KMS-11 (cell line): ENCODE results near the gene ISCA2.

Source experiments
- H2AFZ ChIP-seq: fragments of 200-600 bp; sonication (generic); 2 replicates; pipeline ENCODE4 v1.6.1; 2016; ENCODE audit warnings: antibody characterized with exemption, mixed run types, low read depth
- H3K27ac ChIP-seq: fragments of 200-600 bp; sonication (generic); 2 replicates; pipeline ENCODE4 v1.6.1; 2016; ENCODE audit warnings: mild to moderate bottlenecking, mixed run types
- H3K27me3 ChIP-seq: fragments of 200-600 bp; sonication (generic); 2 replicates; pipeline ENCODE4 v1.6.1; 2017; ENCODE audit warnings: mild to moderate bottlenecking, low read depth, mixed run types, moderate library complexity; ENCODE audit not compliant: insufficient read depth
- H3K36me3 ChIP-seq: fragments of 200-600 bp; sonication (generic); 2 replicates; pipeline ENCODE4 v1.6.1; 2017; ENCODE audit warnings: mild to moderate bottlenecking, mixed run types; ENCODE audit not compliant: insufficient read depth
- H3K4me1 ChIP-seq: fragments of 200-600 bp; sonication (generic); 2 replicates; pipeline ENCODE4 v1.6.1; 2016; ENCODE audit warnings: mild to moderate bottlenecking, low read depth, mixed run types; ENCODE audit not compliant: poor library complexity, severe bottlenecking
- H3K4me2 ChIP-seq: fragments of 200-600 bp; sonication (generic); 2 replicates; pipeline ENCODE4 v1.7.0; 2016; ENCODE audit warnings: mild to moderate bottlenecking, mixed run types
- H3K4me3 ChIP-seq: fragments of 200-600 bp; sonication (generic); IDR thresholded peaks from 2 replicates; pipeline ENCODE4 v1.6.1; 2017; ENCODE audit warnings: low read depth, low read length, mixed read lengths; ENCODE audit not compliant: insufficient read depth
- H3K79me2 ChIP-seq: fragments of 200-600 bp; sonication (generic); 2 replicates; pipeline ENCODE4 v1.6.1; 2016; ENCODE audit warnings: low read depth, mixed run types; ENCODE audit not compliant: insufficient read depth
- H3K9ac ChIP-seq: fragments of 200-600 bp; sonication (generic); 2 replicates; pipeline ENCODE4 v1.6.1; 2016; ENCODE audit warnings: mild to moderate bottlenecking, mixed run types
- H4K20me1 ChIP-seq: fragments of 200-600 bp; sonication (generic); 2 replicates; pipeline ENCODE4 v1.6.1; 2016; ENCODE audit warnings: mild to moderate bottlenecking, mixed run types; ENCODE audit not compliant: insufficient read depth
- TF ChIP-seq, protein P1 (sequence below): fragments of 200-600 bp; sonication (generic); conservative IDR thresholded peaks from 2 replicates; pipeline ENCODE4 v1.6.1; 2017; ENCODE audit warnings: low read depth, mild to moderate bottlenecking, antibody characterized with exemption, low read length, moderate library complexity, mixed read lengths

The ISCA2 gene

DNA sequence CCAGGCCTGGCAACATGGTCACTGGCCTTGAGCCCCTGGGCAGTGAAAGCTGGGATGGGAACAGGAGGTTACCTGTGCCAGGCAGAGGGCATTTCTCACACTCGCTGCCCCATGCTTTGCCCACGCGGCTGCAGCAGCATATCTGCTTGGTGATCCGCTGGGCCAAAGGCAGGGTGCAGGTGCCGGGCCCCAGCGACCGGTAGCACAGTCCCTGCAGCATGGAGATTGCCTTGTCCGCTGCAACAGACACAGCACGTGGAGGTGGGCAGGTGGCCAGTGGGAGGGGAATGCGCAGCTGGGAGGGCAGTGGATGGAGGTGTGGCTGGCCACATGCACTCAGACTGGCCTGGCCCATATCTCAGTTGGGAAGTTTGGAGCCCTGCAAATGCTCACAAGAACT lies 35.3 kb downstream of the ISCA2 start:
- H3K27ac ChIP-seq = no peak overlapping the region
- H3K4me3 ChIP-seq = no peak overlapping the region
- peaks cover 32% of the 10 kb centered on the region for H3K4me1 ChIP-seq
- no peaks in the 10 kb centered on the region for H3K36me3 ChIP-seq
- no peaks in the 10 kb centered on the region for H4K20me1 ChIP-seq
- H2AFZ ChIP-seq = no peak overlapping the region
- TF ChIP-seq, protein P1, sequence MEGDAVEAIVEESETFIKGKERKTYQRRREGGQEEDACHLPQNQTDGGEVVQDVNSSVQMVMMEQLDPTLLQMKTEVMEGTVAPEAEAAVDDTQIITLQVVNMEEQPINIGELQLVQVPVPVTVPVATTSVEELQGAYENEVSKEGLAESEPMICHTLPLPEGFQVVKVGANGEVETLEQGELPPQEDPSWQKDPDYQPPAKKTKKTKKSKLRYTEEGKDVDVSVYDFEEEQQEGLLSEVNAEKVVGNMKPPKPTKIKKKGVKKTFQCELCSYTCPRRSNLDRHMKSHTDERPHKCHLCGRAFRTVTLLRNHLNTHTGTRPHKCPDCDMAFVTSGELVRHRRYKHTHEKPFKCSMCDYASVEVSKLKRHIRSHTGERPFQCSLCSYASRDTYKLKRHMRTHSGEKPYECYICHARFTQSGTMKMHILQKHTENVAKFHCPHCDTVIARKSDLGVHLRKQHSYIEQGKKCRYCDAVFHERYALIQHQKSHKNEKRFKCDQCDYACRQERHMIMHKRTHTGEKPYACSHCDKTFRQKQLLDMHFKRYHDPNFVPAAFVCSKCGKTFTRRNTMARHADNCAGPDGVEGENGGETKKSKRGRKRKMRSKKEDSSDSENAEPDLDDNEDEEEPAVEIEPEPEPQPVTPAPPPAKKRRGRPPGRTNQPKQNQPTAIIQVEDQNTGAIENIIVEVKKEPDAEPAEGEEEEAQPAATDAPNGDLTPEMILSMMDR = no peak
- no peak overlapping the region for H3K9ac ChIP-seq
- H3K27me3 ChIP-seq = no peaks in the 10 kb centered on the region
- no peaks in the 10 kb centered on the region for H3K79me2 ChIP-seq
- no peak overlapping the region for H3K4me2 ChIP-seq

DNA sequence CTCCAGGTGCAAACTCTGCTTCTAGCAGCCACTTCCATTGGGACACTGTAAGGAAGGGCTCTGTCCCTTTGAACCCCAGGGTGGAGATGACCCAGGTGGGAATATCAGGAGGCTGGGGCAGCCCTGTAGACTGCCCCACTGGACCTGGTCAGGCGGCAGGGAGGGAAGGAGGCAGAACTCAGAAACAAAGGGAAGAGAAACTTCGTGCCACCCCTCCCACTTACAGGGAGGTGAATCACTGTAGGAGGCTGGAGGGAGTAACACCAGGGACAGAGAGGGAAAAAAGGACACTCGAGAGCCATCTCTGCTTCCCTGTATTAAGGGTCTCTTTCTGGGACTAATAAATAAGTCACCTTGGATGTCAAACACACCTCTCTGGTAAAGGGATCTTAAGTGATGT lies 37.4 kb downstream of the ISCA2 start:
- Histone ChIP-seq H3K4me3 (no peak overlapping the region), H3K79me2 (no peaks in the 10 kb centered on the region), H3K27ac (no peak overlapping the region), H4K20me1 (no peaks in the 10 kb centered on the region), H3K9ac (no peak overlapping the region), H2AFZ (no peak overlapping the region), H3K4me1 (peaks cover 12% of the 10 kb centered on the region), H3K36me3 (no peaks in the 10 kb centered on the region), H3K4me2 (no peak overlapping the region), H3K27me3 (no peaks in the 10 kb centered on the region)
- TF ChIP-seq, protein P1 = no peak

DNA sequence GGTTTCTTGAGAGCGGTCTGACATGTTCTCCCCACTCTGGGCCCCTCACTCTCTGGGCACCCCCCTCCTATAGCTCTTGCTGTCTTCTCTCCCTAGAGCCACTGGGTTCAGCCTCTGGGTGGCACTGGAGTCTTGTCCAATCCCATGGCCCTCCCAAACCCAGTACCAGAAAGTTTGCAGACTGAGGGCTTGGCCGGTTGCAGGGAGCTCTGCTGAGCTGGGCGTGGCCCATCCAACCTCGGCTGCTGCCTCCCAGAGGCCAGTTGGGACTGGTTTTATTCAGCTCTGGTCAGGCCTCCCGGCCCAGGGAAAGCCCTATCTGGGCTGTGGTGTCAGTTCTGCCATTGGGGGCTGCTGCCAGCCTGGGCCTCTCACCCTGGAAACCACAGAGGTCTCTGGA lies 37.9 kb downstream of the ISCA2 start:
- H3K4me2 ChIP-seq = no peak overlapping the region
- H4K20me1 ChIP-seq = no peaks in the 10 kb centered on the region
- peaks cover 7% of the 10 kb centered on the region for H3K4me1 ChIP-seq
- no peak overlapping the region for H3K27ac ChIP-seq
- H3K4me3 ChIP-seq = no peak overlapping the region
- H3K27me3 ChIP-seq = no peaks in the 10 kb centered on the region
- TF ChIP-seq, protein P1 = no peak
- H2AFZ ChIP-seq = no peak overlapping the region
- no peaks in the 10 kb centered on the region for H3K79me2 ChIP-seq
- no peaks in the 10 kb centered on the region for H3K36me3 ChIP-seq
- H3K9ac ChIP-seq = no peak overlapping the region

DNA sequence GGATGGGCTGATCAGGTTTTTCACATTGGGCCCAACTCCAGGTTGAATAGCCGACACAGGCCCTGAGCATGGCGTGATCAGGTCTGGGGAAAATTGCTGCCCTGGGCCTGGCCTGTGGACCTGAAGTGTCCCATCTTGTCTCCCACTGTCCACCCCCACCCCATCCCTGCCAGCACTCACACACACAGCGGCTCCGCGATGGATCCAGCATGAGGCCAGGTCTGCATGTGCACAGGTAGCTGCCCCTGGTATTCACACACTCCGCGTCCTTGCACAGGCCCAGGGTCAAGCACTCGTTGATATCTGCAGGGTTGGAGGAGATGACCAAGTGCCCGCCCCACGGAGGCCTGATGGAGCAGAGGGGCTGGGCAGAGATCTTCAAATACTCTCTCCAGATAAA lies 38.7 kb downstream of the ISCA2 start:
- H3K9ac ChIP-seq = no peak overlapping the region
- no peak overlapping the region for H3K4me3 ChIP-seq
- no peaks in the 10 kb centered on the region for H3K79me2 ChIP-seq
- no peak overlapping the region for H3K4me2 ChIP-seq
- H3K4me1 ChIP-seq = no peaks in the 10 kb centered on the region
- no peaks in the 10 kb centered on the region for H3K27me3 ChIP-seq
- no peaks in the 10 kb centered on the region for H3K36me3 ChIP-seq
- no peaks in the 10 kb centered on the region for H4K20me1 ChIP-seq
- TF ChIP-seq, protein P1 = no peak
- no peak overlapping the region for H2AFZ ChIP-seq
- no peak overlapping the region for H3K27ac ChIP-seq

DNA sequence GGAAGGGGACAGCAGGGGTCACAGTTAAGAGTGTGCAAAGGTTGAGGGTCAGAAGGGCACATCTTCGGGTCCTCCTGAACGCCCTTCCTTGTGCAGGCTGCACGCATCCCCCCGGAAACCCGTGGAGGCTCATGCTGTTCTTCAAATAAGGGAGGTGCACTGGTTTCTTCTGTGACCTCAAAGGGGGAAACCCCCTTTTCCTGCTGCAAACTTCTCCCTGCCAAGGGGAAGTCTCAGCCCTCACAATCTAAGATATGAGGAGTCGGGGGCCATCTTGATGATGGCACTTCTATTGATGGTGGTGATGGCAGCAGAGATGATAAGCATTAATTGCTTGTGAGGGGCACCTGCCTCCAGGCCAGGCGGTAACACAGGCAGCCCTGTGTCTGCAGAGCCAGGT lies 40.0 kb downstream of the ISCA2 start:
- no peaks in the 10 kb centered on the region for H4K20me1 ChIP-seq
- no peak overlapping the region for H3K4me2 ChIP-seq
- TF ChIP-seq, protein P1 = no peak
- no peak overlapping the region for H3K9ac ChIP-seq
- H2AFZ ChIP-seq = no peak overlapping the region
- H3K27ac ChIP-seq = no peak overlapping the region
- no peak overlapping the region for H3K4me3 ChIP-seq
- no peaks in the 10 kb centered on the region for H3K4me1 ChIP-seq
- no peaks in the 10 kb centered on the region for H3K79me2 ChIP-seq
- no peaks in the 10 kb centered on the region for H3K36me3 ChIP-seq
- no peaks in the 10 kb centered on the region for H3K27me3 ChIP-seq
